Kidney capillary endothelial cell (primary cell): Measurements from ENCODE around the gene KATNB1.
"Not testable (repeated sequence)": the region's sequence is repeated elsewhere in the genome, so short reads cannot be mapped to it uniquely, and the experiment has no call there.

Source experiments
- DNase-seq: peaks from one replicate; pipeline ENCODE4 v3.0.0-alpha.2; 2018; ENCODE audit warnings: low spot score

Gene KATNB1

GRCh38 chr16:57743886-57744641, 8.5 kb downstream of the KATNB1 start:
- DNase-seq = no peak

DNA sequence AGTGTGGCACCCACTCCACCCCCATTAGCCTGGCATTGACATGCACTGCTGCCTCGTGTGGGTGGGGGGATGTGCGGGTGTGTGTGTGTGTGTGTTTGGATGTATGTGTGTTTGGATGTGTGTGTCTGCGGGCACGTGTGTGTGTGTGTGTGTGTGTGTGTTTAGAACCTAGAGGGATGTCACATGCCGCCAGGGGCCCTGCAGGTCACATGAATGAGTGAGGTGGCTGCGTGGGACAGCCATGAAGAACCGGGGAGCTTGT, 9.0 kb downstream of the KATNB1 start:
- DNase-seq = no peak

DNA sequence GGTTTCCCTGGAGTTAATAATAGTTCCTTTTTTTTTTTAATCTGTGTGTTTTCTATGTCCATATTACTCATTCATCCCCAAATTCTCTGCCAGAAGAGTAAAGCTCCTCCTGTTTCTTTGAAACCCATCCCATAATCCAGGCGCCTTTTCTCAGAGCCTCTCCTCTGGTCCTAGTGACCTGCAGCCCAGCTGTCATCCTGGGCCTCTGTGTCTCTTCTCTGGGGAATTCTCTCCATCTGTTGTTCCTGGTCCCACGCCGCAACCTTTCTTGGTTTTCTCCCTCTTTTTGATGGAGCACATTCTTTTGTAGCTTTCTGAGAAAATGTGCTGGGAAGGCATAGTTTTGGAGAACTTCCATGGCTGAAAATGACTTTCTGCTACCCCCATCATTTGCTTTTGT, 10.2 kb downstream of the KATNB1 start:
- DNase-seq = no peak

- DNase-seq = not testable (repeated sequence)
Observed at GRCh38 chr16:57746316-57746715, 10.7 kb downstream of the KATNB1 start.

DNA sequence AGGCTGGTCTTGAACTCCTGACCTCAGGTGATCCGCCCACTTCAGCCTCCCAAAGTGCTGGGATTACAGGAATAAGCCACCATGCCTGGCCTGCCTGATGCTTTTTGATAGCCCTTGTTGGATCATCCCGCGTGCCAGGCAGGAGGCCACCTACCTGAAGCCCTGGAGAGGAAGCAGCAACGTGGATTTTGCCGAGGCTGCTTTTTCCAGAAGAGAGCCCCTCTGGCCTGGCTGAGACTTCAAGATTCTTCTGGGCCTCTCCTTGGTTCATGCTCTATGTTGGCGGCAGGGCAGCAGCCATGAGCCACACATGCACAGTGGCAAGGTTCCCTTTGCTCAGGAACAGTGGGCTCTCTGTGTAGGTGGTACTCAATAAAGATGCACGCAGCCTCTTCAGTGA, 11.5 kb downstream of the KATNB1 start:
- no peak for DNase-seq

GRCh38 chr16:57747496-57747895, 11.9 kb downstream of the KATNB1 start:
- DNase-seq = no peak

GRCh38 chr16:57747996-57748395, 12.4 kb downstream of the KATNB1 start:
- DNase-seq = no peak

- DNase-seq = no peak
Observed at GRCh38 chr16:57748596-57748995, 13.0 kb downstream of the KATNB1 start.

- DNase-seq = no peak
Observed at GRCh38 chr16:57749101-57749692, 13.6 kb downstream of the KATNB1 start.

GRCh38 chr16:57749856-57750452, 14.4 kb downstream of the KATNB1 start:
- no peak for DNase-seq

DNA sequence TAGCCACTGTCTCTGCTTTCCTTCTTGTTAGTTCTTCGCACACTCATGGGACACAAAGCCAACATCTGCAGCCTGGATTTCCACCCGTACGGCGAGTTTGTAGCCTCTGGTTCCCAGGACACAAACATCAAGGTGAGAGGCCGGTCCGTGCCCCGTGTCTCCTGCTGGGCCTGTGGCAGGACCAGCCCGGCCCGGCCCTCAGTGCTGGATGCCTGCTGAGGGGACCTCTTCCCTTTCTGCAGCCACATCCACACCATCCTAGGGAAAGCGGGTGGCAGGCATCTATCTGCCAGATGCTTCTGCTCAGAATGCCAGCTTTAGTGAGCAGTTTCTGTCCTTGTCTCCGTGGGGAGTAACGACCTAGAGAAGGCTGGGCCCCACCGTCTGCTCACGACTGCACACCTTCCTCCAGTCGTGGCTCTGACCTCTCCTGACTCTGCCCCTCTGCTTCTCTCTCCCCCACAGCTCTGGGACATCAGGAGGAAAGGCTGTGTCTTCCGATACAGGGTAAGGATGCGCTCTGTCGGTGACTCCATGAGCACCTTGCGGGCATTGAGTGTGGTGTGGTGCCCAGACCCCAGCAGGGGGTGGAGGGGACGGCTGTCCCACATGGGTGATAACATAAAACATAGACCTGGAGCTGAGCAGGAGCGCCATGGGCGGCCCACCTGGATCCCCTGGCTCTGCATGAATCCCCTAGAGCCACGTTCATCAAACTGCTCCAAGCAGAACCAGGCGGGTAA, 15.4 kb downstream of the KATNB1 start:
- DNase-seq = no peak

DNA sequence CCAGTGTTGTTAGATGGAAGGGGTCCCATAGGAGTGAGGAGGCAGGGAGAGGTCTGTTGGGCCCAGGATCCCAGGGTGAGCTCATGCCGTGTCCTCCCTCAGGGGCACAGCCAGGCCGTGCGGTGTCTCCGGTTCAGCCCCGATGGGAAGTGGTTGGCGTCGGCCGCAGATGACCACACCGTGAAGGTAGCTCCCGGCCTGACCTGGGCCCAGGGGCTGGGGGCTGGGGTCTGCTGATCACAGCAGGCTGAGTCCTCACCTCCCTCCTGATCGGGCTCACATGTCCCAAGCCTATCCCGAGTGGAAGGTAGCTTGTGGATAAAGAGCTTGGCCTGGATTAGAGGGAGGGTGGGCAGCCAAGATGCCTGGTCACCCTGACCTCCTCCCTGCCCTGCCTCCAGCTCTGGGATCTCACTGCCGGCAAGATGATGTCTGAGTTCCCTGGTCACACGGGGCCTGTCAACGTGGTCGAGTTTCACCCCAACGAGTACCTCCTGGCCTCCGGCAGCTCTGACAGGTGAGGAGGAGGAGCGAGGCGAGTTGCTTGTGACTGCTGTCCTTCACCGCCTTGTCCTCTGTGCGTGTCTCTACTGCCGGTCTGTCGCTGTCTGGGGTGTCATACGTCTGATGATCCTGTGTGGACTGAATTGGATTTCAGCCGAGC, 16.1 kb downstream of the KATNB1 start:
- DNase-seq = no peak

DNA sequence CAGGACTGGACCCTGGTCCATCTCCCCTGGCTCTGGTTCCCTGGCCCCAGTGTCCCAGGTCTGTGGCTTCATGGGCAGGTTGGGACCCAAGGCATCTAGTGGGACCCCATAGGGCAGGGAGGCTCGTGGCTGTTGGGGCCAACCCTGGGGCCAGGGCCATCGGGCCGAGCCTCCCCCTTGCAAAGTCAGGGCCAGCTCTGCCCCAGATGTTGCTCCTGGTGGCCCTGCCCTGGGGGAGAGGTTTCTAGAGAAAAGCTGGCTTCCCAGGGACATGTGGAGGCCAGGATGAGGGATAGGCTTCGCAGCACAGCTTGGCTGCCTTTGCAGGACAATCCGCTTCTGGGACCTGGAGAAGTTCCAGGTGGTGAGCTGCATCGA, 16.6 kb downstream of the KATNB1 start:
- no peak for DNase-seq

DNA sequence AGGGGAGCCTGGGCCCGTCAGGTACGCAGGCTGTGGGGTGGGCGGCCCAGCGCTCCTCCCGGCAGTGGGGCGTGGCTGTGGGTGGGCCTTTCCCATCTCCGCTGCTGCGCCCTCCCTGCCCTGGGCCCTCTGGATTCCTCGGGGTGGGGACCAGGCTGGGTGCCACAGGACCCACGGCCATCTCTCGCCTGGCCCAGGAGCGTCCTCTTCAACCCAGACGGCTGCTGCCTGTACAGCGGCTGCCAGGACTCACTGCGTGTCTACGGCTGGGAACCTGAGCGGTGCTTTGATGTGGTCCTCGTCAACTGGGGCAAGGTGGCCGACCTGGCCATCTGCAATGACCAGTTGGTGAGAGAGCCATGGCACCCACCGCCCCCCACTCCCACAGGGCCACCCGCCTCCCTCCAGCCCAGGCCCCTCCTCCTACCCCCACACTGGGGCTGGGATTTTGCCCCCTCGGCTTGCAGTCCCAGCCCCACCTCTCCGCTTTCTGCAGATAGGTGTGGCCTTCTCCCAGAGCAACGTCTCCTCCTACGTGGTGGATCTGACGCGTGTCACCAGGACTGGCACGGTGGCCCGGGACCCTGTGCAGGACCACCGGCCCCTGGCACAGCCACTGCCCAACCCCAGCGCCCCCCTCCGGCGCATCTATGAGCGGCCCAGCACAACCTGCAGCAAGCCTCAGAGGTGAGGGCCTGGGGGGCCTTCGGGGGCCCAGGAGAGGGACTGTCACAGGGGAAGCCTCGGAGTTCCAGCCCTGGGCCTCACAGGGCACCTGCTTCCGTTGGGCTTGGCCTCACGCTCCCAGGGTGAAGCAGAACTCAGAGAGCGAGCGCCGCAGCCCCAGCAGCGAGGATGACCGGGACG, 17.2 kb downstream of the KATNB1 start:
- DNase-seq = no peak

DNA sequence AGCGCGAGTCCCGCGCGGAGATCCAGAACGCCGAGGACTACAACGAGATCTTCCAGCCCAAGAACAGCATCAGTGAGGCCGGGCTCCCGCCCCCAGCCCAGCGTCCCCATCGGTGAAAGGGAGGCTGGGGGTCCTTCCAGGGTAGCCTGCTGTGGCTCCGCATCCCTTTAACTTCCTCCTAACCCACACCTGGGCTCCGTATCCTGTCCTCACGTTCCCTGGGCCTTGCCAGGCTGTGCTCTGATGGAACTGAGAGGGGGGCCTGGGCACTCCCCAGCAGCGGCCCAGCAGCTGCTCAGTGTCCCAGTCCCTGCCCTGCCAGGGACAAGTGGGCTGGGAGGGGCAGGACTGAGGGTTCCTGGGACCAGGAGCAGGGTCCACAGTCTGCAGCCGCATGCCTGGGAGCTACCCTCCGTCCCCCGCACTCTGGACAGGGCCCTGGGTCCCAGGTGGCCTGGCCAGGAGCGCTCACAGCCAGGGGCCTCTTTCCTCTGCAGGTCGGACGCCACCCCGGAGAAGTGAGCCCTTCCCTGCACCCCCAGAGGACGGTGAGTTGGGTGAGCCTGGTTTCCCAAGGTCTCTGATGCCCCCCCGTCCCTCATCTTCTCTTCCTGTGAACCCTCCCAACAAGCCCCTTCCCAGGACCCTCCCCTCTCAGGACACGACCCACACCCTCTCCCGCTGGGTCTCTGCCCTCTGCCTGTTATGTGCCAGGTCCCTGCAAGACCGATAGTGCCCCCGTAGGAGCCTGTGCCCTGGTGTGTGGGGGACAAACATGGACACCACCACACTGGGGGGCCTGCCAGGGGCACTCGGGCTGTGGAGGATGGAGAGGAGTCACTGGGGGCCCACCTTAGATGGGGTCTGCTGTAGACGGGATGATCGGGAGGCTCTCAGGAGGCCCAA, 18.1 kb downstream of the KATNB1 start:
- no peak for DNase-seq

GRCh38 chr16:57754354-57755060, 18.9 kb downstream of the KATNB1 start:
- DNase-seq = no peak

- DNase-seq = no peak
Observed at GRCh38 chr16:57755061-57755684, 19.6 kb downstream of the KATNB1 start.

GRCh38 chr16:57755726-57756423, 20.3 kb downstream of the KATNB1 start:
- no peak for DNase-seq
